ENCODE measurements around the gene AP3B1.

DNA sequence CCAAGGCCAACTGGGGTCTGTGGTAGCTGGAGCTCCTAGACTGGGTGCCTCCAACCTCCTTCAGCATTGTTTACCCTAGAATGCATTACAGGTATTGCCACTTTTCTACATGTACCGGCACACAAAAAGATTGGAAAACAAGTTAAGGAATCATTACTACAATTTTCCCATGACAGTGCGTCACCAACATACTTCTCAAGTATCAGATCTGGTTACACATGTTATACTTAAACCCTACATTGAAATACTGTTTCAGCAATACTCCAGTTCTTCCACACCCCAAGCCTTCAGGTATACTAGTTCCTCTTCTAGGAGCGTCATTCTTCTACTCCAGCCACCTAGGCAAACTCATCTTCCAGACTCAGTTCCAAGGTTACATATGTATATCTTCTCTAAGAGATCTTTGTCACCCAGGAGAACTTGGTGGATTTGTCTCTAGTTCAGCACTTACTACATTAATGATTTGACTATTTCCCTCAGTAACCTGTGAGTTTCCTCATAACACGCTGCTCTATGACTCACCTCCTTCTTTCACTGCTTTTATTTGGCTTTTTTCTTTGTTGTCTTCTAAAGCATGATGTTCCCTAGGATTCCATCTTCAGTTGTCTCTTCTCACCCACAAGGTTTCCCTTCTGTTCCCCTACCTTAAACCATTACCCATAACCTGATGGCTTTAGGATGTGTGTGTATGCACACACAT, 217.0 kb downstream of the AP3B1 start:
- TF ChIP-seq, protein P1, sequence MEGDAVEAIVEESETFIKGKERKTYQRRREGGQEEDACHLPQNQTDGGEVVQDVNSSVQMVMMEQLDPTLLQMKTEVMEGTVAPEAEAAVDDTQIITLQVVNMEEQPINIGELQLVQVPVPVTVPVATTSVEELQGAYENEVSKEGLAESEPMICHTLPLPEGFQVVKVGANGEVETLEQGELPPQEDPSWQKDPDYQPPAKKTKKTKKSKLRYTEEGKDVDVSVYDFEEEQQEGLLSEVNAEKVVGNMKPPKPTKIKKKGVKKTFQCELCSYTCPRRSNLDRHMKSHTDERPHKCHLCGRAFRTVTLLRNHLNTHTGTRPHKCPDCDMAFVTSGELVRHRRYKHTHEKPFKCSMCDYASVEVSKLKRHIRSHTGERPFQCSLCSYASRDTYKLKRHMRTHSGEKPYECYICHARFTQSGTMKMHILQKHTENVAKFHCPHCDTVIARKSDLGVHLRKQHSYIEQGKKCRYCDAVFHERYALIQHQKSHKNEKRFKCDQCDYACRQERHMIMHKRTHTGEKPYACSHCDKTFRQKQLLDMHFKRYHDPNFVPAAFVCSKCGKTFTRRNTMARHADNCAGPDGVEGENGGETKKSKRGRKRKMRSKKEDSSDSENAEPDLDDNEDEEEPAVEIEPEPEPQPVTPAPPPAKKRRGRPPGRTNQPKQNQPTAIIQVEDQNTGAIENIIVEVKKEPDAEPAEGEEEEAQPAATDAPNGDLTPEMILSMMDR (conservative IDR thresholded peaks at IDR 0.05 in 1 of 2, IDR thresholded peaks at IDR 0.05 in 1 of 2; ENCODE audit: low read depth in 1 of 2, low read length in 2 of 2), result no peak
- no peak for TF ChIP-seq EZH2 (IDR thresholded peaks at IDR 0.05; ENCODE audit: low read length, missing control alignments)

Measured in fibroblast of lung (primary cell).